ENCODE data around the gene COPS2. TPM values are rescaled to one million over a fixed set of nuclear protein-coding genes. Genes with fewer than 3 reads are reported as not detected.

Gene COPS2
- 10 to 100 TPM; 34.4 to 38.2 TPM for total RNA-seq

- Histone ChIP-seq H3K27ac (peak within 1 kb of the TSS; percentile 88 to 97), H3K9me3 (no peaks in the 10 kb centered on the region), H3K4me3 (peak within 1 kb of the TSS; percentile 89 to 98), H3K36me3 (no peaks in the 10 kb centered on the region), H3K4me1 (peaks cover 0 to 34% of the 10 kb centered on the region in 2 donors), H3K27me3 (no peaks in the 10 kb centered on the region)
- TF ChIP-seq, protein P1, sequence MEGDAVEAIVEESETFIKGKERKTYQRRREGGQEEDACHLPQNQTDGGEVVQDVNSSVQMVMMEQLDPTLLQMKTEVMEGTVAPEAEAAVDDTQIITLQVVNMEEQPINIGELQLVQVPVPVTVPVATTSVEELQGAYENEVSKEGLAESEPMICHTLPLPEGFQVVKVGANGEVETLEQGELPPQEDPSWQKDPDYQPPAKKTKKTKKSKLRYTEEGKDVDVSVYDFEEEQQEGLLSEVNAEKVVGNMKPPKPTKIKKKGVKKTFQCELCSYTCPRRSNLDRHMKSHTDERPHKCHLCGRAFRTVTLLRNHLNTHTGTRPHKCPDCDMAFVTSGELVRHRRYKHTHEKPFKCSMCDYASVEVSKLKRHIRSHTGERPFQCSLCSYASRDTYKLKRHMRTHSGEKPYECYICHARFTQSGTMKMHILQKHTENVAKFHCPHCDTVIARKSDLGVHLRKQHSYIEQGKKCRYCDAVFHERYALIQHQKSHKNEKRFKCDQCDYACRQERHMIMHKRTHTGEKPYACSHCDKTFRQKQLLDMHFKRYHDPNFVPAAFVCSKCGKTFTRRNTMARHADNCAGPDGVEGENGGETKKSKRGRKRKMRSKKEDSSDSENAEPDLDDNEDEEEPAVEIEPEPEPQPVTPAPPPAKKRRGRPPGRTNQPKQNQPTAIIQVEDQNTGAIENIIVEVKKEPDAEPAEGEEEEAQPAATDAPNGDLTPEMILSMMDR (IDR thresholded peaks at IDR 0.05): no peak
- peak; percentile 95 for DNase-seq (ENCODE audit: low spot score)
These were observed at the start of gene COPS2 for GRCh38 chr15:49155110-49155833. Gene COPS2 (minus strand): TSS chr15:49155599. CDS start chr15:49155578, 21 bp downstream.

- TF ChIP-seq, protein P1 (IDR thresholded peaks at IDR 0.05): no peak
- Histone ChIP-seq H3K4me1 (peaks cover 0 to 12% of the 10 kb centered on the region in 2 donors), H3K36me3 (peaks cover 3% of the 10 kb centered on the region), H3K9me3 (no peaks in the 10 kb centered on the region), H3K27ac (no peak overlapping the region), H3K27me3 (no peaks in the 10 kb centered on the region), H3K4me3 (no peak overlapping the region)
- DNase-seq (ENCODE audit: low spot score): no peak
These were observed 44.9 kb upstream of the COPS2 start for GRCh38 chr15:49200347-49200746.

DNA sequence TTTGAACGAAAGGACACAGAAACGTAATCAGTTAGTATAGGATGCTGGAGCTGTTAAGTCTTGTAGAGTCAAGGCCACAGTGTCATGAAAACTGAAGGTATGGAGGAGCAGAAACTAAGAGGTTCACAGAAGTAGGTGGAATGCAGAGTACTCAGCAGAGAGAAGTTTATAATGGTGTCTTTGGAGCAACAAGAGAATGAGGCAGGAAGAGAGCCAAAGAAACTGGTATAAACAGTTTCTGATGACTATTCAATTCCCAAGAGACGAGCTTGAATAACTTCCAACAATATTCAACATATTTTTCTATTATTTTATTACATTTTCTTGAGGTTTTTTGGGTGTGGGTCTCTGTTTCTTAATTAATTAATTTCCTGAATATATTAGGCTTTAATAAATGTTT lies 44.3 kb upstream of the COPS2 start:
- TF ChIP-seq, protein P1 (IDR thresholded peaks at IDR 0.05): no peak
- Histone ChIP-seq H3K36me3 (peaks cover 3% of the 10 kb centered on the region), H3K9me3 (no peaks in the 10 kb centered on the region), H3K4me3 (no peak overlapping the region), H3K27me3 (no peaks in the 10 kb centered on the region), H3K4me1 (peaks cover 0 to 12% of the 10 kb centered on the region in 2 donors), H3K27ac (no peak overlapping the region)
- no peak for DNase-seq (ENCODE audit: low spot score)

DNA sequence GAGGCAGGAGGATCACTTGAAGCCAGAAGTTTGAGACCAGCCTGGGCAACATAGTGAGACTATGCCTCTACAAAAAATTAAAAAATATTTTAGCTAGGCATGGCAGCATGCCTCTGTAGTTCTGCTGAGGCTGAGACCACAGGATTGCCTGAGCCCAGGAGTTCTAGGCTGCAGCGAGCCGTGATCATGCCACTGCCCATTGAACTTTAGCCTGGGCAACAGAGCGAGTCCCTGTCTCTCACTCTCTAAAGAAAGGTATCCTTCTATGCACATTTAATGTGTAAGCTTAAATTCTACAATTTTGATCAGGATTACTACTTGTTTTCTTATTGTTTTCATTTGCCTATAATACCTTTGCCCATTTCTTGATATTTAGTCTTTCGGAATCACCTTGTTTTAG lies 41.5 kb upstream of the COPS2 start:
- TF ChIP-seq, protein P1 (IDR thresholded peaks at IDR 0.05): no peak
- H3K4me1 ChIP-seq: peaks cover 0 to 12% of the 10 kb centered on the region in 2 donors
- H3K9me3 ChIP-seq: no peaks in the 10 kb centered on the region
- H3K27ac ChIP-seq: no peak overlapping the region
- DNase-seq (ENCODE audit: low spot score): no peak
- H3K4me3 ChIP-seq: no peak overlapping the region
- H3K36me3 ChIP-seq: no peaks in the 10 kb centered on the region
- H3K27me3 ChIP-seq: no peaks in the 10 kb centered on the region

DNA sequence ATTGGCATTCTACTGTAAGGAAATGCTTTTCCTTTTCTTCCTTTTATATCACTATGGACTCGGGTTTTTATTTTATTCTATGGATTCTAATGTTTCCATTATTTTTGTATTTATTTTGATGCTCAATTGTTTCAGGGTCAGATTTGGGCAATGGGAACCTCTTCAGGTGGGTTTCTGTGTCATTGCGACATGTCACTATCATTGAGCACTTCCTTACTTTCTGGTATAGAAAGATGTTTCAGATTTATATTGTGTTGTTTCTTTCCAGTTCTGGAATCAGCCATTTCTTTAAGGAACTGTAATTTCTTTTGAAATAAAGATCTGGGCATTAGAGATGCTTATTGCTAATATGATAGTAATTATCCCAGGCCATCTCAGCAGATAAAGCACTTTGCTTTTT lies 36.5 kb upstream of the COPS2 start:
- Histone ChIP-seq H3K4me1 (no peaks in the 10 kb centered on the region), H3K27me3 (no peaks in the 10 kb centered on the region), H3K27ac (no peak overlapping the region), H3K4me3 (no peak overlapping the region), H3K9me3 (no peaks in the 10 kb centered on the region), H3K36me3 (no peaks in the 10 kb centered on the region)
- TF ChIP-seq, protein P1 (IDR thresholded peaks at IDR 0.05): no peak
- no peak for DNase-seq (ENCODE audit: low spot score)

- TF ChIP-seq, protein P1 (IDR thresholded peaks at IDR 0.05): no peak
- Histone ChIP-seq H3K4me3 (no peak overlapping the region), H3K4me1 (no peaks in the 10 kb centered on the region), H3K9me3 (no peaks in the 10 kb centered on the region), H3K36me3 (no peaks in the 10 kb centered on the region), H3K27ac (no peak overlapping the region), H3K27me3 (no peaks in the 10 kb centered on the region)
- DNase-seq (ENCODE audit: low spot score): no peak
These were observed 35.2 kb upstream of the COPS2 start for GRCh38 chr15:49190586-49190985.

All from right atrium auricular region (tissue), 2 donors.